OCI-LY3 (cell line): ENCODE results near the gene POGLUT3.

Source experiments
- EZH2phosphoT487 ChIP-seq: fragments of 200-600 bp; shearing (Covaris generic); IDR thresholded peaks from 2 replicates; pipeline ENCODE4 v1.6.1; 2018; ENCODE audit warnings: antibody characterized with exemption, mixed run types, low read depth
- TF ChIP-seq, protein P1 (sequence below): fragments of 200-600, 300-600 bp; sonication (generic); IDR thresholded peaks from 2 replicates; pipeline ENCODE4 v1.5.1; 2014; ENCODE audit warnings: antibody characterized with exemption, low read length, low read depth

DNA sequence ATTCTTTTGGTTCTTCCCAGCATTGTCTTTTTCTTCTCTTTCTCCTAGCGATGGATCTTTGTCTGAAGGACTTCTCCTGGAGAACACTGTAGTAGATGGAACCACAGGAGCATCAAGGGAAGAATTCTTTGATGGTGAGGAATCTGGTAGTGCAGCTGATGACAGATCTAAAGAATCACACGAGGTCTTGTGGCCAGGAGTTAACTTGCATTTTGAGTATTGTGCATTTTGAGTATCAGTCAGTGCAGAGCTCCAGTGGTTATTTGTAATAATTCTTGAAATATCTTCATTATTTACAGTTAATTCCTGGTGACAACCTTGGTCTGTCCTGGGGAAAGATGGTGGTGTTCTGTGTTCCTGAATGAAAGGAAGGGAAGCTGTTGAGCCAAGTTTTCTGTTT is 14.5 kb upstream of the POGLUT3 start:
- TF ChIP-seq, protein P1, sequence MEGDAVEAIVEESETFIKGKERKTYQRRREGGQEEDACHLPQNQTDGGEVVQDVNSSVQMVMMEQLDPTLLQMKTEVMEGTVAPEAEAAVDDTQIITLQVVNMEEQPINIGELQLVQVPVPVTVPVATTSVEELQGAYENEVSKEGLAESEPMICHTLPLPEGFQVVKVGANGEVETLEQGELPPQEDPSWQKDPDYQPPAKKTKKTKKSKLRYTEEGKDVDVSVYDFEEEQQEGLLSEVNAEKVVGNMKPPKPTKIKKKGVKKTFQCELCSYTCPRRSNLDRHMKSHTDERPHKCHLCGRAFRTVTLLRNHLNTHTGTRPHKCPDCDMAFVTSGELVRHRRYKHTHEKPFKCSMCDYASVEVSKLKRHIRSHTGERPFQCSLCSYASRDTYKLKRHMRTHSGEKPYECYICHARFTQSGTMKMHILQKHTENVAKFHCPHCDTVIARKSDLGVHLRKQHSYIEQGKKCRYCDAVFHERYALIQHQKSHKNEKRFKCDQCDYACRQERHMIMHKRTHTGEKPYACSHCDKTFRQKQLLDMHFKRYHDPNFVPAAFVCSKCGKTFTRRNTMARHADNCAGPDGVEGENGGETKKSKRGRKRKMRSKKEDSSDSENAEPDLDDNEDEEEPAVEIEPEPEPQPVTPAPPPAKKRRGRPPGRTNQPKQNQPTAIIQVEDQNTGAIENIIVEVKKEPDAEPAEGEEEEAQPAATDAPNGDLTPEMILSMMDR = no peak
- TF ChIP-seq EZH2phosphoT487 = no peak
